Ishikawa (cell line): ENCODE measurements around the gene CIDEC.

Experiments
- CEBPB ChIP-seq: IDR thresholded peaks from 2 replicates; pipeline ENCODE4 v1.6.1; 2012
- CREB1 ChIP-seq: IDR thresholded peaks from 2 replicates; pipeline ENCODE4 v1.6.1; 2012; ENCODE audit warnings: low read depth
- EP300 ChIP-seq: IDR thresholded peaks from 2 replicates; pipeline ENCODE4 v1.6.1; 2012; ENCODE audit warnings: borderline replicate concordance
- MAX ChIP-seq: IDR thresholded peaks from 2 replicates; pipeline ENCODE4 v1.6.1; 2012
- REST ChIP-seq: IDR thresholded peaks from 2 replicates; pipeline ENCODE4 v1.6.1; 2012; ENCODE audit warnings: low read depth, mild to moderate bottlenecking
- TAF1 ChIP-seq: IDR thresholded peaks from 2 replicates; pipeline ENCODE4 v1.6.1; 2012; ENCODE audit warnings: low read depth, mild to moderate bottlenecking
- TEAD4 ChIP-seq: IDR thresholded peaks from 2 replicates; pipeline ENCODE4 v1.6.1; 2012
- YY1 ChIP-seq: IDR thresholded peaks from 2 replicates; pipeline ENCODE4 v1.6.1; 2012; ENCODE audit warnings: low read depth
- ZBTB7A ChIP-seq: IDR thresholded peaks from 2 replicates; pipeline ENCODE4 v1.6.1; 2012; ENCODE audit warnings: low read depth

- no peak for TF ChIP-seq YY1
- TF ChIP-seq EP300, result no peak
- TF ChIP-seq CREB1, result no peak
- TF ChIP-seq REST, result no peak
- TF ChIP-seq ZBTB7A, result no peak
- no peak for TF ChIP-seq TAF1
- no peak for TF ChIP-seq CEBPB
- no peak for TF ChIP-seq MAX
- TF ChIP-seq TEAD4, result no peak
Measured at GRCh38 chr3:9911863-9912262, 31.8 kb upstream of the CIDEC start.
